ENCODE measurements around the gene MCEE.
"Not testable (repeated sequence)": the region's sequence is repeated elsewhere in the genome, so short reads cannot be mapped to it uniquely, and the experiment has no call there.

MCEE gene

DNA sequence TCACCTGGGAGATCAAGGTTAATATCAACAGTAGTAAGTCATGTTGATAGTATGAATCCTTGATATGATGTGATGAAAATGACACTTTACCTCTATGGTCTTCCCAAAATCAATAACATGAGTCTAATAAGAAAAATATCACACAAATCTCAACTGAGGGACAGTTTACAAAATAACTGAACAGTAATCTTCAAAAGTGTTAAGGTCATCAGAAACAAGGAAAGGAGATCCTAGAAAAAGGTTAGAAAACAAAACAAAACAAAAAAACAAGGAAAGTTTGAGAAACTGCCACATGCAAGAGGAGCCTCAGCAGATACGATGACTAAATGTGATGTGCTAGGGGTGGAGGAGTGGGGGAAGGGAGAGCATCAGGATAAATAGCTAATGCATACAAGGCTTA is 16.2 kb downstream of the MCEE start:
- no peak for DNase-seq (ENCODE audit: low read depth)
- no peak overlapping the region for H3K4me3 ChIP-seq (ENCODE audit: low read length)
- TF ChIP-seq, protein P1, sequence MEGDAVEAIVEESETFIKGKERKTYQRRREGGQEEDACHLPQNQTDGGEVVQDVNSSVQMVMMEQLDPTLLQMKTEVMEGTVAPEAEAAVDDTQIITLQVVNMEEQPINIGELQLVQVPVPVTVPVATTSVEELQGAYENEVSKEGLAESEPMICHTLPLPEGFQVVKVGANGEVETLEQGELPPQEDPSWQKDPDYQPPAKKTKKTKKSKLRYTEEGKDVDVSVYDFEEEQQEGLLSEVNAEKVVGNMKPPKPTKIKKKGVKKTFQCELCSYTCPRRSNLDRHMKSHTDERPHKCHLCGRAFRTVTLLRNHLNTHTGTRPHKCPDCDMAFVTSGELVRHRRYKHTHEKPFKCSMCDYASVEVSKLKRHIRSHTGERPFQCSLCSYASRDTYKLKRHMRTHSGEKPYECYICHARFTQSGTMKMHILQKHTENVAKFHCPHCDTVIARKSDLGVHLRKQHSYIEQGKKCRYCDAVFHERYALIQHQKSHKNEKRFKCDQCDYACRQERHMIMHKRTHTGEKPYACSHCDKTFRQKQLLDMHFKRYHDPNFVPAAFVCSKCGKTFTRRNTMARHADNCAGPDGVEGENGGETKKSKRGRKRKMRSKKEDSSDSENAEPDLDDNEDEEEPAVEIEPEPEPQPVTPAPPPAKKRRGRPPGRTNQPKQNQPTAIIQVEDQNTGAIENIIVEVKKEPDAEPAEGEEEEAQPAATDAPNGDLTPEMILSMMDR (conservative IDR thresholded peaks at IDR 0.05; ENCODE audit: low read length), result no peak

DNA sequence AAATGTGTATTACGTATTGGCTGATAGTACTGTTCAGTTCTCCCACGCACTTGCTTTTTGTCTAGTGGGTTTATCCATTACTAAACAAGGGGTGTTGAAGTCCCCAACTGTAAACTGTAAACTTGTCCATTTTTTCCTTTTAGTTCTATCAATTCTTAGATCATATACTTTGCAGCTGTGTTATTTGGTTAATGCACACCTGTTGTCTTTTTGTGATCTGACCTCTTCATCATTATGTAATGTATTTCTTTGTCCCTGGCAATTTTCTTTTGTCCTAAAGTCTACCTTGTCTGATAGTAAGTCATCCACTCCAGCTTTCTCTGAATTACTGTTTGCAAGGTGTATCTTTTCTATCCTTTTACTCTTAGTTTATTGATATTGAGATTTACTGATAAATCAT is 21.9 kb downstream of the MCEE start:
- DNase-seq (ENCODE audit: low read depth), result no peak
- H3K4me3 ChIP-seq (ENCODE audit: low read length), result no peak overlapping the region
- TF ChIP-seq, protein P1 (conservative IDR thresholded peaks at IDR 0.05; ENCODE audit: low read length), result no peak

DNA sequence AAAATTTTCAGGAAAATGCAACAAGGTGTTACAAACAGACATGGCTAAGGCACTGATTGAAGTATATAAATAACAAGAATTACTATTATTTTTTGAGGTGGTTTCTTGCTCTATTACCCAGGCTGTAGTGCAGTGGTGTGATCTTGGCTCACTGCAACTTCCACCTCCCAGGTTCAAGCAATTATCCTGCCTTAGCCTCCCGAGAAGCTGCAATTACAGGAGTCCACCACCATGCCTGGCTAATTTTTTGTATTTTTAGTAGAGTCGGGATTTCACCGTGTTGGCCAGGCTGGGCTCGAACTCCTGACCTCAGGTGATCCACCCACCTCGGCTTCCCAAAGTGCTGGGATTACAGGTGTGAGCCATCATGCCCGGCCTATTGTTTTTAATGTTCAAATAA is 23.6 kb downstream of the MCEE start:
- not testable (repeated sequence) for H3K4me3 ChIP-seq (ENCODE audit: low read length); DNase-seq (ENCODE audit: low read depth)

DNA sequence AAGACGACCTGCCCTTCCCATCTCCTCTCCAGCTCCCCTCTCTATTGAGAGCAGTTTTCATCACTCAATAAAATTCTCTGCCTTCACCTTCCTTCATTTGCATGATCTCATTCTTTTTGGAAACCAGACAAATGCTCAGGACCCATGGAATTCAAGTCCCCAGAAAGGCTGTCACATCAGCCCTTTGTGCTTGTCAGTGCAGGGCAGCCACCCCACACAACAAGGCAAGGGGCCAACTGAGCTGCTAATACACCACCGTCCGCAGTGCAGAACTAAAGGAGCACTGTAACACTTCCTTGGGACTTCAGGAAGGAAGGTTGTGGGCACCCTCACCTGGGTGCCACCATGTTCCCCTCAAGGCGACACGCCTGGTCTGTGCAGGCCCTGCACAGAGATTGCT is 26.2 kb downstream of the MCEE start:
- H3K4me3 ChIP-seq (ENCODE audit: low read length), result no peak overlapping the region
- TF ChIP-seq, protein P1 (conservative IDR thresholded peaks at IDR 0.05; ENCODE audit: low read length), result no peak
- DNase-seq (ENCODE audit: low read depth), result no peak

DNA sequence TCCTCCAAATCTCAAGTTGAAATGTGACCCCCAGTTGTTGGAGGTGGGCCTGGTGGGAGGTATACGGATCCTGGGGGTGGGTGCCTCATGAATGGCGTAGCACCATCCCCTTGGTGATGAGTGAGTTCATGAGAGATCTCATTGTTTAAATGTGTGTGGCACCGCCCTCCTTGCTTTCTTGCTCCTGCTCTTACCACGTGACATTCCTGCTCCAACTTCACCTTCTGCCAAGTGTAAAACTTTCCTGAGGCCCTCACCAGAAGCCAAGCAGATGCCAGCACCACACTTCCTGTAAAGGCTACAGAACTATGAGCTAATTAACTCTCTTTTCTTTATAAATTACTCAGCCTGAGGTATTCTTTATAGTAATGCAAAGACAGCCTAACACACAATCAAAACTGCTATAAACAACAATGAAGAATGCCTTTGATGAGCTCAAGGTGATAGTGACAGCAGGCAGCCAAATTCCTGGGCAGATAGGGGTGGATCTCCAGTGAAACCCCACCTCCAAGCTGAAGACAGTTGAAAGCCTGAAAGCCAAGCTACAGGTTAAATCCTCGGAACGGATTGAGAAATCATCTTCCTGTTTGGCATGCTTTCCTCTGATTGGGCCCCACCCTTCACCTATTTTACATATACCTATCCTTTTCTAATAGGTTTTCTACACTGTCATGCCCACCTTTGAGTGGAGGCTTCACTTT is 26.9 kb downstream of the MCEE start:
- no peak overlapping the region for H3K4me3 ChIP-seq (ENCODE audit: low read length)
- no peak for DNase-seq (ENCODE audit: low read depth)
- TF ChIP-seq, protein P1 (conservative IDR thresholded peaks at IDR 0.05; ENCODE audit: low read length), result no peak

DNA sequence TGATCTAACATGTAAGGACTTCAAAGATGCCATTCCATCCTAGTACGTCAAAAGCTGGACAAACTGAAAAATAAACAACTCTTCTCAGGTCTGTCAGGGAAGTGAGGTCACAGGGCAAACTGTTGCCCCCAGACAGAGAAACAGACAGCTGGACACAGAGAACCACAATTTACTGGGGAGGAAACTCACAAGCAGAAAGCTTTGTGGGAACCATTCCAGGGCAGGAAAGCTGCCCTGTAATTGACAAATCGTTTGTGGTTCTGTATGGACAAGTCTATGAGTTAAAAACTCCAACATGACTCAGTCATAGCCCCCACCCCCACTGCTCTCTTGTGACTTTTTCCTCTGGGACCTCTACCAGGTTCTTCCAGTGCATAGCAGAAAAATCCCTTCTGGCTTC is 28.4 kb downstream of the MCEE start:
- TF ChIP-seq, protein P1 (conservative IDR thresholded peaks at IDR 0.05; ENCODE audit: low read length), result no peak
- peak; percentile 87 for DNase-seq (ENCODE audit: low read depth)
- H3K4me3 ChIP-seq (ENCODE audit: low read length), result no peak overlapping the region

DNA sequence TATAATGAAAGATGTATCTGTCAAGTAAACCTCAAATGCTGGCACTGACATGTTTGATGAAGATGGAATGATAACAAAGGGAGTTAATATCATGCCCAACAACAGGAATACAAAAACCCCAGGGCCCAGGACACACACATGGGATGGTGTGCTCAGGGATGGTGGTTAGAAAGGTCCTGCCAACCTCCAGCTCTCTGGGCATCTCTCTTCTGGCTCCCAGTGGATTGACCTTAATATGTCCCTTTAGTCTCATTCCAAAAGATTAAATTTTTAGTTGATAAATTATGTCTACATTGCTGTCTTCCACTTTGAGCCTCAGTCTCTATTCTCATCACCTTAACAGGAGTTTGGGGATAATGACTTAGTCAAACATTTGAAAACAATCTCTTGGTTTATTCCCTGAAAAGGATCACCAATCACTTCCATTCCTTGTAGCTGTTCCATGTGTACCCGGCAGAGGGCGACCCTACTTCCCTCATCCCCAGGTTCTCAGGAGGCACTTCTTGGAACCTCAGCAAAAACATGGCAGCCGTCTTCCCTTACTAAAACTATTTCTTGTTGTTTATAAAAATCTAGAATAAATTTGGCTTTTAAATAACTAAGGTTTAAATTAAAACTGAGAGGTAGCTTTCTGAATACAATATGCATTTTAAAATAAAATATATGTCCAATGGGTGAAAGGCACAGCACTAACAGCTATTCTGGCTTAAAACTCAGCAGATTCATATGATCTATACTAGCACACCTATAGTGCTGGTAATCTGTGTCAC is 29.6 kb downstream of the MCEE start:
- peak; percentile 62 for DNase-seq (ENCODE audit: low read depth)
- no peak overlapping the region for H3K4me3 ChIP-seq (ENCODE audit: low read length)
- TF ChIP-seq, protein P1 (conservative IDR thresholded peaks at IDR 0.05; ENCODE audit: low read length), result peak; percentile 86

DNA sequence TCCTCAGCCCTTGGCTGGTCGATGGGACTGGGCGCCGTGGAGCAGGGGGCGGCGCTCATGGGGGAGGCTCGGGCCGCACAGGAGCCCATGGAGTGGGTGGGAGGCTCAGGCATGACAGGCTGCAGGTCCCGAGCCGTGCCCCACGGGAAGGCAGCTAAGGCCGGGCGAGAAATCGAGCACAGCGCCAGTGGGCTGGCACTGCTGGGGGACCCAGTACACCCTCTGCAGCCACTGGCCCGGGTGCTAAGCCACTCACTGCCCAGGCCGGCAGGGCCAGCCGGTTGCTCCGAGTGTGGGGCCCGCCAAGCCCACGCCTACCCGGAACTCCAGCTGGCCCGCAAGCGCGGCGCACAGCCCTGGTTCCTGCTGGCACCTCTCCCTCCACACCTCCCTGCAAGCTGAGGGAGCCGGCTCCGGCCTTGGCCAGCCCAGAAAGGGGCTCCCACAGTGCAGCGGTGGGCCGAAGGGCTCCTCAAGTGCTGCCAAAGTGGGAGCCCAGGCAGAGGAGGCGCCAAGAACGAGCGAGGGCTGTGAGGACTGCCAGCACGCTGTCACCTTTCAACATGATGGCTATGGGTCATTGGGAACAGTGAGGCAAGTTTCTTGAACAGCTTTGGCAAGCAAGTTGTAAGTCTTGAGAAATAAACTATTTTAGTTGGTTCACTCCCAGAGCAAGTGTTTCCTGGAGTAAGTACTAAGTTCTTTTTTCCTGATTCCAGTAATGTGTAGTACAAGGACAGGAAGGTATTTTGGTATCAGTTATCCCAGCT is 37.4 kb downstream of the MCEE start:
- H3K4me3 ChIP-seq (ENCODE audit: low read length); DNase-seq (ENCODE audit: low read depth): not testable (repeated sequence)

DNA sequence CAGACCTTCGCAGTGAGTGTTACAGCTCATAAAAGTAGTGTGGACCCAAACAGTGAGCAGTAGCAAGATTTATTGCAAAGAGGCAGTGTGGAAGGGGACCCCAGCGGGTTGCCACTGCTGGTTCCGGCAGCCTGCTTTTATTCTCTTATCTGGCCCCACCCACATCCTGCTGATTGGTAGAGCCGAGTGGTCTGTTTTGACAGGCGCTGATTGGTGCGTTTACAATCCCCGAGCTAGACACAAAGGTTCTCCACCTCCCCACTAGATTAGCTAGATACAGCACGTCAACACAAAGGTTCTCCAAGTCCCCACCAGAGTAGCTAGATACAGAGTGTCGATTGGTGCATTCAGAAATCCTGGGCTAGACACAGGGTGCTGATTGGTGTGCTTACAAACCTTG is 38.2 kb downstream of the MCEE start:
- H3K4me3 ChIP-seq (ENCODE audit: low read length); DNase-seq (ENCODE audit: low read depth): not testable (repeated sequence)

DNA sequence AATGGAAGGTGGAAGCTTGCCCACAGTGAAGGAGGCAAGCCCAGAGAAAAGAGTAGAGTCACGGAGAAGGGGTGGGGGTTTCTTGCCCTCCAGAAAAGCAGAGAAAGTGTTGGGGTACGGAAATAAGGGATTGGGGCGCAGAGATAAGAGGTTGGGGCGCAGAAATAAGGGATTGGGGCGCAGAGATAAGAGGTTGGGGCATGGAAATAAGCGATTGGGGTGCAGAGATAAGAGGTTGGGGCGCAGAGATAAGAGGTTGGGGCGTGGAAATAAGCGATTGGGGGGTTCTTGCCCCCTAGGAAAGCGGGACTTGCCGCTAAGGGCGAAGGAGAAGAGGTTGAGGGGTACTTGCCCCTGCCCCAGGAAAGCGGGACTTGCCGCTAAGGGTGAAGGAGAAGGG is 40.6 kb downstream of the MCEE start:
- not testable (repeated sequence) for DNase-seq (ENCODE audit: low read depth); H3K4me3 ChIP-seq (ENCODE audit: low read length)

DNA sequence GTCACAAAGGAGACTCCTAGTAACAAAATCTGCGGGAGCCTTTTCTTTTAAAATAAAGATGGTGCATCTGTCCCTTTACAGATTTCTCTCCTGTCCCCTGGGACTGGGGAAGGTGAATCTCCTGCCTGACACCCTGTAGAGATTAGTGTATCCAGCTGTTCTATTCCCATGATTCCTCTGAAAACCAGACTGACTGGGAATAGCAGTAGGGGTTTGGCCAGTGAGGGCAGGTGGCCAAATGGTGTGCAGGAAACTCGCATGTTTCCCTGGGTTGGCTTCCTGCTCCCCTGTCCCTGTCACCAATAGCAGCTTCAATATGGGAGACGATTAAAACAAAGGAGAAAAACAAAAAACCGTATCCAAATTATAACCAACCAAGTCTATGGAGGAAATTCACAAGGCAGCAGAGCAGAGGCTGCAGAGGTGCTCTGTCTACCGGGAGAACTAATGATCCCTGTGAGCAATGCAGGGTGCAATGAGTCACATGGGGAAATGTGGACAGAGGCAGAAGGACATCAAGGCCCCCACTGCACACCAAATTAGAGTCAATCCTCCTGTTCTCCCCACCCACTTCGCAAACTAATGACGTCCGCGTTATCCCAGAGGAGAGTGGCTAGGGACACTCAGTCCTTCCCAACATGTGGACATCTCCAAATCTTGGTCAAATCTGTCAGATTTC is 44.6 kb downstream of the MCEE start:
- not testable (repeated sequence) for H3K4me3 ChIP-seq (ENCODE audit: low read length); DNase-seq (ENCODE audit: low read depth)

All from AG10803 (cell line).